Measurements from ENCODE around the gene ACSL1.
"Not testable (repeated sequence)": the region's sequence is repeated elsewhere in the genome, so short reads cannot be mapped to it uniquely, and the experiment has no call there.

Gene ACSL1

DNA sequence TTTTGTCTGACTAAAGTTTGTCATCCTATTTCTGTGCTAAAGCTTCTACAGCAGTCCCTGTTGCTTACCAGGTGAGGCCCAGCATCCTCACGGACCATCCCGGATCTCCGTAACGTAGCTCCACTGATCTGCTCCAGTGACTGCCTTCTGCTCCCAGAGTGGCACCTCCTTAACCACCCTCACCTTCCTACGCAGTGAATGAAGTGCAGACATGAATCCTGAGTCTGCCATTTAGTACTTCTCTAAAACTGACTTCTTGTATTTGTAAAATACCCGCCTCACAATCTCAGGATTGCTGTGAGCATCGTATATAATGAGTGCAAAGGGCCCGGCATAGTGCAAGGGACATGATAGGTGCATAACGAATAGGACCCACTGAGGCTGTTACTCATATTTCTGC is 27.7 kb upstream of the ACSL1 start:
- no peaks in the 10 kb centered on the region for H3K27me3 ChIP-seq (ENCODE audit: control insufficient read depth in 1 of 2, insufficient read depth in 2 of 2, low read length in 2 of 2)
- no peaks in the 10 kb centered on the region for H3K9me3 ChIP-seq (ENCODE audit: low read length)
- H3K36me3 ChIP-seq (ENCODE audit: insufficient read depth, low read length): no peaks in the 10 kb centered on the region
- no peaks in the 10 kb centered on the region for H3K4me1 ChIP-seq (ENCODE audit: insufficient read depth, low read length)
- no peak overlapping the region for H3K27ac ChIP-seq (ENCODE audit: low read depth, low read length)
- H3K4me3 ChIP-seq (ENCODE audit: low read depth in 1 of 2, low read length in 2 of 2): no peak overlapping the region
- no peak overlapping the region for H3K9ac ChIP-seq (ENCODE audit: low read length)

GRCh38 chr4:184851886-184852285 is 26.1 kb upstream of the ACSL1 start:
- Histone ChIP-seq H3K9me3 (ENCODE audit: low read length) (no peaks in the 10 kb centered on the region), H3K4me3 (ENCODE audit: low read depth in 1 of 2, low read length in 2 of 2) (no peak overlapping the region), H3K36me3 (ENCODE audit: insufficient read depth, low read length) (no peaks in the 10 kb centered on the region), H3K27me3 (ENCODE audit: control insufficient read depth in 1 of 2, insufficient read depth in 2 of 2, low read length in 2 of 2) (no peaks in the 10 kb centered on the region), H3K4me1 (ENCODE audit: insufficient read depth, low read length) (no peaks in the 10 kb centered on the region), H3K9ac (ENCODE audit: low read length) (no peak overlapping the region), H3K27ac (ENCODE audit: low read depth, low read length) (no peak overlapping the region)

- Histone ChIP-seq H3K4me1 (ENCODE audit: insufficient read depth, low read length) (no peaks in the 10 kb centered on the region), H3K4me3 (ENCODE audit: low read depth in 1 of 2, low read length in 2 of 2) (no peak overlapping the region), H3K36me3 (ENCODE audit: insufficient read depth, low read length) (no peaks in the 10 kb centered on the region), H3K27ac (ENCODE audit: low read depth, low read length) (no peak overlapping the region), H3K9me3 (ENCODE audit: low read length) (no peaks in the 10 kb centered on the region), H3K27me3 (ENCODE audit: control insufficient read depth in 1 of 2, insufficient read depth in 2 of 2, low read length in 2 of 2) (no peaks in the 10 kb centered on the region), H3K9ac (ENCODE audit: low read length) (no peak overlapping the region)
These were observed 25.4 kb upstream of the ACSL1 start for GRCh38 chr4:184851200-184851541.

- no peaks in the 10 kb centered on the region for H3K9me3 ChIP-seq (ENCODE audit: low read length)
- H3K9ac ChIP-seq (ENCODE audit: low read length): no peak overlapping the region
- no peaks in the 10 kb centered on the region for H3K4me1 ChIP-seq (ENCODE audit: insufficient read depth, low read length)
- no peak overlapping the region for H3K4me3 ChIP-seq (ENCODE audit: low read depth in 1 of 2, low read length in 2 of 2)
- H3K27ac ChIP-seq (ENCODE audit: low read depth, low read length): no peak overlapping the region
- H3K36me3 ChIP-seq (ENCODE audit: insufficient read depth, low read length): no peaks in the 10 kb centered on the region
- H3K27me3 ChIP-seq (ENCODE audit: control insufficient read depth in 1 of 2, insufficient read depth in 2 of 2, low read length in 2 of 2): no peaks in the 10 kb centered on the region
These were observed 24.8 kb upstream of the ACSL1 start for GRCh38 chr4:184850431-184851199.

DNA sequence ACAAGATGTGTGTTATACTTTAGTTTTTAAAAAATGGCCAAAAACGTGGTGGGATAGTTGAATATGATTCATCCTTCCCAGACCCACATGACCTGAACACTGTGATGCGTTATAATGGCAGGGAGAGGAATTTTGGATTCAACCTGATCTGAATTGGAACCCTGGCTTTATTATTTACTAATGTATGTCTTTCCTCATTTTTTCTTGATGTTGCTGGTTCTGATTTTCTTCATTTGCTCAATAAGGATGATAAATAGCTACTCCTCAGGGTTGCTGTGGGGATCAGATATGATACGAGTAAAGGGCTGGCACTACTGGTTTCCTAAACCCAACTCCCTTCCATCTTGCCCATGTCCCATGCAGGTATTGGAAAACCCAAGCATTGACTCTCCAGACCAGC is 24.2 kb upstream of the ACSL1 start:
- Histone ChIP-seq H3K4me3 (ENCODE audit: low read depth in 1 of 2, low read length in 2 of 2) (no peak overlapping the region), H3K36me3 (ENCODE audit: insufficient read depth, low read length) (no peaks in the 10 kb centered on the region), H3K9me3 (ENCODE audit: low read length) (no peaks in the 10 kb centered on the region), H3K4me1 (ENCODE audit: insufficient read depth, low read length) (no peaks in the 10 kb centered on the region), H3K9ac (ENCODE audit: low read length) (no peak overlapping the region), H3K27ac (ENCODE audit: low read depth, low read length) (no peak overlapping the region), H3K27me3 (ENCODE audit: control insufficient read depth in 1 of 2, insufficient read depth in 2 of 2, low read length in 2 of 2) (no peaks in the 10 kb centered on the region)

DNA sequence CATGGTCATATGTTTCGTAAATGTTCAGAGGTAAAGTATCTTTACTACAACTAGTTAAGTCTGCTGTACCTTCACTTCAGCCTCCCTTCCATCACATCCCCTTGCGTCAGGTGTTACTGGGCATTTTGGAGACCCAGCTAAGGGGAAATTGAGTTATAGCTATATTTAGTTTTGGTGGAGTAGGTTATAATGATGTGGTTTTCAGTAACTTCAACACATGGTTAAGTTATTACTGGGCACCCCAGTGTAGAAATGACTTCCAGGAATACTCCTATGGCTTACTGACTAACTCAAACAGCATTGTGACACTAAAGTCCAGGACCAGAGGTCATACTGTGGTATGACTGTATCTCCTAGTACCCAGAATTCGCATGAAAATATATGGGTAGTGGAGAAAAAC is 23.4 kb upstream of the ACSL1 start:
- Histone ChIP-seq H3K27me3 (ENCODE audit: control insufficient read depth in 1 of 2, insufficient read depth in 2 of 2, low read length in 2 of 2) (no peaks in the 10 kb centered on the region), H3K36me3 (ENCODE audit: insufficient read depth, low read length) (no peaks in the 10 kb centered on the region), H3K4me3 (ENCODE audit: low read depth in 1 of 2, low read length in 2 of 2) (no peak overlapping the region), H3K27ac (ENCODE audit: low read depth, low read length) (no peak overlapping the region), H3K4me1 (ENCODE audit: insufficient read depth, low read length) (no peaks in the 10 kb centered on the region), H3K9me3 (ENCODE audit: low read length) (no peaks in the 10 kb centered on the region), H3K9ac (ENCODE audit: low read length) (no peak overlapping the region)

DNA sequence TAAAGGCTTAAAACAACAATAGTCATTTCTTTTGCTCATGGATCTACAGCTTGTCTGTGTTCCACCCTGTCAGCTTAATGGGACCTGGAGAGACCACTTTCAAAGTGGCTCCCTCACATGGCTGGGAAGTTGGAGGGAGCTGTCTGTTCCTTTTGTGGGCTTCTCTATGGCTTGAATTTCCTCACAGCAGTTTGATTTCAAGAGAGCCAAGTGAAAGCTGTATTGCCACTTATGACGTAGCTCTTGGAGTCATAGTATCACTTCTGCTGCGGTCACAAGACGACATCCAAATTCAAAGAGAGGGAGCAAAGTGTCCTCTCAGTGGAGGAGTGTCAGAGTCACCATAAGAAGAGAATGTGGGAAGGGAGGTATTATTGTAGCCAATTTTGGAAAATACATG is 22.7 kb upstream of the ACSL1 start:
- Histone ChIP-seq H3K36me3 (ENCODE audit: insufficient read depth, low read length) (no peaks in the 10 kb centered on the region), H3K4me1 (ENCODE audit: insufficient read depth, low read length) (no peaks in the 10 kb centered on the region), H3K9ac (ENCODE audit: low read length) (no peak overlapping the region), H3K9me3 (ENCODE audit: low read length) (no peaks in the 10 kb centered on the region), H3K27ac (ENCODE audit: low read depth, low read length) (no peak overlapping the region), H3K4me3 (ENCODE audit: low read depth in 1 of 2, low read length in 2 of 2) (no peak overlapping the region), H3K27me3 (ENCODE audit: control insufficient read depth in 1 of 2, insufficient read depth in 2 of 2, low read length in 2 of 2) (no peaks in the 10 kb centered on the region)

- Histone ChIP-seq H3K27me3 (ENCODE audit: control insufficient read depth in 1 of 2, insufficient read depth in 2 of 2, low read length in 2 of 2) (no peaks in the 10 kb centered on the region), H3K9me3 (ENCODE audit: low read length) (no peaks in the 10 kb centered on the region), H3K9ac (ENCODE audit: low read length) (no peak overlapping the region), H3K4me1 (ENCODE audit: insufficient read depth, low read length) (no peaks in the 10 kb centered on the region), H3K4me3 (ENCODE audit: low read depth in 1 of 2, low read length in 2 of 2) (no peak overlapping the region), H3K36me3 (ENCODE audit: insufficient read depth, low read length) (no peaks in the 10 kb centered on the region), H3K27ac (ENCODE audit: low read depth, low read length) (no peak overlapping the region)
These were observed 20.8 kb upstream of the ACSL1 start for GRCh38 chr4:184846531-184846930.

GRCh38 chr4:184845367-184846021 is 19.7 kb upstream of the ACSL1 start:
- no peak overlapping the region for H3K27ac ChIP-seq (ENCODE audit: low read depth, low read length)
- H3K27me3 ChIP-seq (ENCODE audit: control insufficient read depth in 1 of 2, insufficient read depth in 2 of 2, low read length in 2 of 2): no peaks in the 10 kb centered on the region
- no peak overlapping the region for H3K9ac ChIP-seq (ENCODE audit: low read length)
- H3K9me3 ChIP-seq (ENCODE audit: low read length): no peaks in the 10 kb centered on the region
- H3K4me3 ChIP-seq (ENCODE audit: low read depth in 1 of 2, low read length in 2 of 2): no peak overlapping the region
- H3K4me1 ChIP-seq (ENCODE audit: insufficient read depth, low read length): no peaks in the 10 kb centered on the region
- no peaks in the 10 kb centered on the region for H3K36me3 ChIP-seq (ENCODE audit: insufficient read depth, low read length)

GRCh38 chr4:184844742-184845141 is 19.0 kb upstream of the ACSL1 start:
- no peaks in the 10 kb centered on the region for H3K27me3 ChIP-seq (ENCODE audit: control insufficient read depth in 1 of 2, insufficient read depth in 2 of 2, low read length in 2 of 2)

GRCh38 chr4:184843984-184844554 is 18.3 kb upstream of the ACSL1 start:
- H3K27me3 ChIP-seq (ENCODE audit: control insufficient read depth in 1 of 2, insufficient read depth in 2 of 2, low read length in 2 of 2): no peaks in the 10 kb centered on the region
- H3K4me1 ChIP-seq (ENCODE audit: insufficient read depth, low read length): no peaks in the 10 kb centered on the region
- no peaks in the 10 kb centered on the region for H3K9me3 ChIP-seq (ENCODE audit: low read length)
- no peak overlapping the region for H3K27ac ChIP-seq (ENCODE audit: low read depth, low read length)
- H3K36me3 ChIP-seq (ENCODE audit: insufficient read depth, low read length): no peaks in the 10 kb centered on the region
- H3K4me3 ChIP-seq (ENCODE audit: low read depth in 1 of 2, low read length in 2 of 2): no peak overlapping the region
- H3K9ac ChIP-seq (ENCODE audit: low read length): no peak overlapping the region

More at GRCh38 chr4:184844742-184845141, 19.0 kb upstream of the ACSL1 start:
- Histone ChIP-seq H3K9me3 (ENCODE audit: low read length) (no peaks in the 10 kb centered on the region), H3K4me1 (ENCODE audit: insufficient read depth, low read length) (no peaks in the 10 kb centered on the region), H3K9ac (ENCODE audit: low read length) (no peak overlapping the region), H3K4me3 (ENCODE audit: low read depth in 1 of 2, low read length in 2 of 2) (no peak overlapping the region), H3K27ac (ENCODE audit: low read depth, low read length) (no peak overlapping the region), H3K36me3 (ENCODE audit: insufficient read depth, low read length) (no peaks in the 10 kb centered on the region)

DNA sequence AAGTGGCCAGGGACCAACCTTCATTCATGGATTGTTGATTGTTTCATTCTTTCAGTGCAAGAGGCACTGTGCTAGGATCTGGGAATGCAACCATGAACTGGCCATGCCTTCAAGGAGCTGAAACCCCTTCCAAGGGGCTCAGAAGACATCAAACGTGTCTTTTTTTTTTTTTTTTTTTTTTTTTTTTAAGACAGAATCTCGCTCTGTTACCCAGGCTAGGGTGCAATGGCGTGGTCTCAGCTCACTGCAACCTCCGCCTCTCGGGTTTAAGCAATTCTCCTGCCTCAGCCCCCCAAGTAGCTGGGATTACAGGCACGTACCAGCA is 13.3 kb upstream of the ACSL1 start:
- not testable (repeated sequence) for H3K36me3 ChIP-seq (ENCODE audit: insufficient read depth, low read length); H3K4me3 ChIP-seq (ENCODE audit: low read depth in 1 of 2, low read length in 2 of 2); H3K9ac ChIP-seq (ENCODE audit: low read length); H3K4me1 ChIP-seq (ENCODE audit: insufficient read depth, low read length); H3K27me3 ChIP-seq (ENCODE audit: control insufficient read depth in 1 of 2, insufficient read depth in 2 of 2, low read length in 2 of 2); H3K9me3 ChIP-seq (ENCODE audit: low read length); H3K27ac ChIP-seq (ENCODE audit: low read depth, low read length)
